Measurements from ENCODE around the gene NR1I2.

GRCh38 chr3:119834754-119835370, 53.0 kb downstream of the NR1I2 start:
- TF ChIP-seq CTCF (IDR thresholded peaks at IDR 0.05; ENCODE audit: low read depth, low read length, poor library complexity, severe bottlenecking) (no peak), EZH2phosphoT487 (IDR thresholded peaks at IDR 0.05; ENCODE audit: borderline replicate concordance, low read length) (no peak)
